ENCODE data around the gene FAM81B.

DNA sequence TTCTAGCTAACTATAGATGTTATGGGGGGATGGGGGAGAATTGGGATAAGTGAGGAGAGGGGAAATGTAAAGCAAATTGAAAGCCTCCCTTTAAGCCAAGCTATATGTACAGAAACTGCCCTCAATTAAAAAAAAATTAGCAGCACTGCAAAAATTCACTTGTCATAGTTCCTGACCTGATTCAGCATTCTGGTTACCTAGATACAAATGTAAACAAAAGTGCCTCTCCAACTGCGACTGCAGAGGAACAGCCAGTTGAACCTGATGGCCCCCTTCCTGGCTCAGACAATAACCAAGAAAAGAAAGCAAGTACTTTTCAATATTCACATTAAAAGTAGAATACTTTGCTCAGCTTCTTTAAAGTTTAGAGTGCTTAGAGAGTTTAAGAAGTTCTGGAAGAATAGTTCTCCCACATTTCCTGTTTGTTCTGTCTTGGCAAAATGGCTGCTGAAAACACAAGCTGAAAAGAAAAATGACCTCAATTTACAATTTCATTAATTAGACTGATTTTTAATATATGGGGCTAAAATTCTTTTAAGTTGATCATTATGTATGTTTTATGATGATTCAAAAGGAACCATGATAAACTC is 1.5 kb downstream of the FAM81B start:
- TF ChIP-seq, protein P1, sequence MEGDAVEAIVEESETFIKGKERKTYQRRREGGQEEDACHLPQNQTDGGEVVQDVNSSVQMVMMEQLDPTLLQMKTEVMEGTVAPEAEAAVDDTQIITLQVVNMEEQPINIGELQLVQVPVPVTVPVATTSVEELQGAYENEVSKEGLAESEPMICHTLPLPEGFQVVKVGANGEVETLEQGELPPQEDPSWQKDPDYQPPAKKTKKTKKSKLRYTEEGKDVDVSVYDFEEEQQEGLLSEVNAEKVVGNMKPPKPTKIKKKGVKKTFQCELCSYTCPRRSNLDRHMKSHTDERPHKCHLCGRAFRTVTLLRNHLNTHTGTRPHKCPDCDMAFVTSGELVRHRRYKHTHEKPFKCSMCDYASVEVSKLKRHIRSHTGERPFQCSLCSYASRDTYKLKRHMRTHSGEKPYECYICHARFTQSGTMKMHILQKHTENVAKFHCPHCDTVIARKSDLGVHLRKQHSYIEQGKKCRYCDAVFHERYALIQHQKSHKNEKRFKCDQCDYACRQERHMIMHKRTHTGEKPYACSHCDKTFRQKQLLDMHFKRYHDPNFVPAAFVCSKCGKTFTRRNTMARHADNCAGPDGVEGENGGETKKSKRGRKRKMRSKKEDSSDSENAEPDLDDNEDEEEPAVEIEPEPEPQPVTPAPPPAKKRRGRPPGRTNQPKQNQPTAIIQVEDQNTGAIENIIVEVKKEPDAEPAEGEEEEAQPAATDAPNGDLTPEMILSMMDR (IDR thresholded peaks at IDR 0.05; ENCODE audit: poor library complexity, severe bottlenecking), result no peak
- TF ChIP-seq MXI1 (conservative IDR thresholded peaks at IDR 0.05; ENCODE audit: poor library complexity, severe bottlenecking) (no peak), POLR2AphosphoS5 (IDR thresholded peaks at IDR 0.05) (no peak), EP300 (conservative IDR thresholded peaks at IDR 0.05; ENCODE audit: poor library complexity, severe bottlenecking) (no peak), EZH2 (IDR thresholded peaks at IDR 0.05; ENCODE audit: borderline replicate concordance, insufficient read depth, low read length, poor library complexity, severe bottlenecking) (no peak)
- TF ChIP-seq, protein P2, sequence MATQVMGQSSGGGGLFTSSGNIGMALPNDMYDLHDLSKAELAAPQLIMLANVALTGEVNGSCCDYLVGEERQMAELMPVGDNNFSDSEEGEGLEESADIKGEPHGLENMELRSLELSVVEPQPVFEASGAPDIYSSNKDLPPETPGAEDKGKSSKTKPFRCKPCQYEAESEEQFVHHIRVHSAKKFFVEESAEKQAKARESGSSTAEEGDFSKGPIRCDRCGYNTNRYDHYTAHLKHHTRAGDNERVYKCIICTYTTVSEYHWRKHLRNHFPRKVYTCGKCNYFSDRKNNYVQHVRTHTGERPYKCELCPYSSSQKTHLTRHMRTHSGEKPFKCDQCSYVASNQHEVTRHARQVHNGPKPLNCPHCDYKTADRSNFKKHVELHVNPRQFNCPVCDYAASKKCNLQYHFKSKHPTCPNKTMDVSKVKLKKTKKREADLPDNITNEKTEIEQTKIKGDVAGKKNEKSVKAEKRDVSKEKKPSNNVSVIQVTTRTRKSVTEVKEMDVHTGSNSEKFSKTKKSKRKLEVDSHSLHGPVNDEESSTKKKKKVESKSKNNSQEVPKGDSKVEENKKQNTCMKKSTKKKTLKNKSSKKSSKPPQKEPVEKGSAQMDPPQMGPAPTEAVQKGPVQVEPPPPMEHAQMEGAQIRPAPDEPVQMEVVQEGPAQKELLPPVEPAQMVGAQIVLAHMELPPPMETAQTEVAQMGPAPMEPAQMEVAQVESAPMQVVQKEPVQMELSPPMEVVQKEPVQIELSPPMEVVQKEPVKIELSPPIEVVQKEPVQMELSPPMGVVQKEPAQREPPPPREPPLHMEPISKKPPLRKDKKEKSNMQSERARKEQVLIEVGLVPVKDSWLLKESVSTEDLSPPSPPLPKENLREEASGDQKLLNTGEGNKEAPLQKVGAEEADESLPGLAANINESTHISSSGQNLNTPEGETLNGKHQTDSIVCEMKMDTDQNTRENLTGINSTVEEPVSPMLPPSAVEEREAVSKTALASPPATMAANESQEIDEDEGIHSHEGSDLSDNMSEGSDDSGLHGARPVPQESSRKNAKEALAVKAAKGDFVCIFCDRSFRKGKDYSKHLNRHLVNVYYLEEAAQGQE (IDR thresholded peaks at IDR 0.05; ENCODE audit: borderline replicate concordance), result no peak
